GM18505 (cell line): ENCODE results near the gene COL13A1.

Experiments used
- ATAC-seq: cut with Tn5 transposase; IDR thresholded peaks from one replicate; pipeline ENCODE4 v1.9.1; 2021; ENCODE audit not compliant: unreplicated experiment
- POLR2A ChIP-seq: IDR thresholded peaks from 4 replicates; pipeline ENCODE4 v1.6.1; 2011; ENCODE audit warnings: borderline replicate concordance; ENCODE audit not compliant: insufficient read depth, insufficient read length; ENCODE audit errors: extremely low read depth

COL13A1 gene

GRCh38 chr10:69774596-69774995 is 27.1 kb upstream of the COL13A1 start:
- no peak for ATAC-seq
- no peak for TF ChIP-seq POLR2A

GRCh38 chr10:69780077-69780476 is 21.6 kb upstream of the COL13A1 start:
- ATAC-seq, result no peak

GRCh38 chr10:69781576-69781975 is 20.1 kb upstream of the COL13A1 start:
- TF ChIP-seq POLR2A, result no peak
- ATAC-seq, result no peak

More at GRCh38 chr10:69780077-69780476, 21.6 kb upstream of the COL13A1 start:
- TF ChIP-seq POLR2A, result no peak

GRCh38 chr10:69783515-69783914 is 18.2 kb upstream of the COL13A1 start:
- ATAC-seq, result no peak
- TF ChIP-seq POLR2A, result no peak

- TF ChIP-seq POLR2A, result no peak
- ATAC-seq, result no peak
Measured at GRCh38 chr10:69786791-69787190, 14.9 kb upstream of the COL13A1 start.

GRCh38 chr10:69787681-69788080 is 14.0 kb upstream of the COL13A1 start:
- no peak for ATAC-seq
- no peak for TF ChIP-seq POLR2A

- no peak for TF ChIP-seq POLR2A
Measured at GRCh38 chr10:69789164-69789576, 12.5 kb upstream of the COL13A1 start.

GRCh38 chr10:69791812-69792211 is 9.9 kb upstream of the COL13A1 start:
- ATAC-seq, result no peak
- TF ChIP-seq POLR2A, result no peak

More at GRCh38 chr10:69789164-69789576, 12.5 kb upstream of the COL13A1 start:
- ATAC-seq, result no peak

GRCh38 chr10:69792341-69792740 is 9.4 kb upstream of the COL13A1 start:
- TF ChIP-seq POLR2A, result no peak
- ATAC-seq, result no peak

- ATAC-seq, result no peak
- no peak for TF ChIP-seq POLR2A
Measured at GRCh38 chr10:69794673-69795072, 7.0 kb upstream of the COL13A1 start.

- no peak for TF ChIP-seq POLR2A
- no peak for ATAC-seq
Measured at GRCh38 chr10:69795242-69795934, 6.3 kb upstream of the COL13A1 start.

- ATAC-seq, result no peak
- no peak for TF ChIP-seq POLR2A
Measured at GRCh38 chr10:69797959-69798358, 3.7 kb upstream of the COL13A1 start.

GRCh38 chr10:69800109-69800508 is 1.6 kb upstream of the COL13A1 start:
- TF ChIP-seq POLR2A, result no peak
- ATAC-seq, result no peak

- no peak for TF ChIP-seq POLR2A
- no peak for ATAC-seq
Measured at GRCh38 chr10:69800665-69801064, 1.0 kb upstream of the COL13A1 start.

GRCh38 chr10:69801094-69801433 is 642 bp upstream of the COL13A1 start:
- ATAC-seq, result no peak

More at GRCh38 chr10:69801094-69801433, 642 bp upstream of the COL13A1 start:
- TF ChIP-seq POLR2A, result no peak
